GM12878 (cell line): ENCODE results near the gene ZNF92. TPM values are rescaled to one million over a fixed set of nuclear protein-coding genes. Genes with fewer than 3 reads are reported as not detected.
A peak's percentile ranks its signal among the peaks of the same experiment; 100 is the strongest.

Source experiments
- ATF7 ChIP-seq: fragments of 450-650 bp; IDR thresholded peaks from 2 replicates; pipeline ENCODE4 v1.6.1; 2016; ENCODE audit warnings: low read depth, mild to moderate bottlenecking
- CBX5 ChIP-seq: sonication (generic); IDR thresholded peaks from 2 replicates; pipeline ENCODE4 v1.6.1; 2016; ENCODE audit warnings: low read depth, moderate library complexity, mild to moderate bottlenecking, inconsistent platforms
- CREB1 ChIP-seq: IDR thresholded peaks from 2 replicates; pipeline ENCODE4 v1.6.1; 2012; ENCODE audit warnings: low read depth, mild to moderate bottlenecking, inconsistent platforms
- CREM ChIP-seq: IDR thresholded peaks from 2 replicates; pipeline ENCODE4 v1.6.1; 2014; ENCODE audit warnings: antibody characterized with exemption, low read depth
- GATAD2B ChIP-seq: fragments of 450-650 bp; conservative IDR thresholded peaks from 2 replicates; pipeline ENCODE4 v1.6.1; 2017; ENCODE audit warnings: low read depth, mild to moderate bottlenecking, moderate library complexity
- HCFC1 ChIP-seq: fragments of 150-350 bp; IDR thresholded peaks from 2 replicates; pipeline ENCODE4 v1.6.1; 2014; ENCODE audit warnings: low read length
- HDAC2 ChIP-seq: fragments of 200-600 bp; sonication (generic); IDR thresholded peaks from 2 replicates; pipeline ENCODE4 v1.6.1; 2017
- HDAC6 ChIP-seq: fragments of 200-600 bp; sonication (generic); IDR thresholded peaks from one replicate; pipeline ENCODE4 v1.8.0; 2017; ENCODE audit warnings: antibody characterized with exemption; ENCODE audit not compliant: unreplicated experiment
- JUNB ChIP-seq: IDR thresholded peaks from 2 replicates; pipeline ENCODE4 v1.6.1; 2016; ENCODE audit warnings: antibody characterized with exemption, mild to moderate bottlenecking
- MEF2A ChIP-seq: IDR thresholded peaks from 2 replicates; pipeline ENCODE4 v1.6.1; 2011; ENCODE audit warnings: low read depth, mild to moderate bottlenecking, low read length, moderate library complexity; ENCODE audit not compliant: insufficient read depth
- MXI1 ChIP-seq: fragments of 150-350 bp; IDR thresholded peaks from 2 replicates; pipeline ENCODE4 v1.6.1; 2011; ENCODE audit warnings: low read depth, mild to moderate bottlenecking, inconsistent platforms, low read length, improper control_type of control experiment
- NBN ChIP-seq: fragments of 450-650 bp; IDR thresholded peaks from 2 replicates; pipeline ENCODE4 v1.6.1; 2016
- NFYB ChIP-seq: IDR thresholded peaks from 2 replicates; pipeline ENCODE4 v1.6.1; 2011; ENCODE audit warnings: low read depth, mild to moderate bottlenecking, low read length, improper control_type of control experiment, moderate library complexity; ENCODE audit not compliant: insufficient read depth
- NR2F1 ChIP-seq: fragments of 450-650 bp; conservative IDR thresholded peaks from 2 replicates; pipeline ENCODE4 v1.6.1; 2017; ENCODE audit warnings: mild to moderate bottlenecking
- RCOR1 ChIP-seq: conservative IDR thresholded peaks from 2 replicates; pipeline ENCODE4 v1.6.1; 2012; ENCODE audit warnings: low read depth, low read length, improper control_type of control experiment
- RFX5 ChIP-seq: IDR thresholded peaks from 2 replicates; pipeline ENCODE4 v1.6.1; 2011; ENCODE audit warnings: low read depth, low read length, improper control_type of control experiment
- SIN3A ChIP-seq: IDR thresholded peaks from 2 replicates; pipeline ENCODE4 v1.6.1; 2012; ENCODE audit warnings: low read depth, low read length, improper control_type of control experiment
- SMARCA5 ChIP-seq: fragments of 450-650 bp; IDR thresholded peaks from 2 replicates; pipeline ENCODE4 v1.6.1; 2017; ENCODE audit warnings: mild to moderate bottlenecking
- SP1 ChIP-seq: IDR thresholded peaks from one replicate; pipeline ENCODE4 v1.6.1; 2011; ENCODE audit warnings: low read depth, low read length
- STAT3 ChIP-seq: IDR thresholded peaks from 2 replicates; pipeline ENCODE4 v1.6.1; 2011; ENCODE audit warnings: low read depth, low read length, improper control_type of control experiment
- SUPT20H ChIP-seq: IDR thresholded peaks from 2 replicates; pipeline ENCODE4 v1.6.1; 2011; ENCODE audit warnings: low read depth, mild to moderate bottlenecking, low read length, moderate library complexity, borderline replicate concordance; ENCODE audit not compliant: control insufficient read depth
- TAF1 ChIP-seq: IDR thresholded peaks from 2 replicates; pipeline ENCODE4 v1.6.1; 2011; ENCODE audit warnings: mild to moderate bottlenecking, low read depth, low read length, borderline replicate concordance
- TARDBP ChIP-seq: IDR thresholded peaks from 2 replicates; pipeline ENCODE4 v1.6.1; 2016; ENCODE audit warnings: borderline replicate concordance
- ZNF622 ChIP-seq: fragments of 450-650 bp; IDR thresholded peaks from 2 replicates; pipeline ENCODE4 v1.6.1; 2017; ENCODE audit warnings: mild to moderate bottlenecking, inconsistent platforms
- ZSCAN29 ChIP-seq: fragments of 450-650 bp; IDR thresholded peaks from 2 replicates; pipeline ENCODE4 v1.6.1; 2017; ENCODE audit warnings: mild to moderate bottlenecking, moderate library complexity
- polyA plus RNA-seq, 11 experiments: library from polyadenylated mRNA; depleted of rRNA in 4 of 11; unstranded in 6 of 11; stranded (reverse) in 5 of 11; fragments of >200 nt; fragmentation: Nextera tagmentation in 4 of 11; fragmentation: Illumina TruSeq in 1 of 11; extraction: Ambion mirVana in 4 of 11; extraction: Trizol in 1 of 11; gene quantifications; 1 replicate in 1 of 11; 2 replicates in 10 of 11; pipeline versions ENCODE4 v1.2.1 to v1.2.3, GENCODE V29; 2011 to 2016; ENCODE audit warnings: inconsistent platforms in 2 of 11, missing spikeins in 2 of 11, low read depth in 1 of 11
- total RNA-seq, 4 experiments: library from RNA; depleted of rRNA in 3 of 4; stranded (reverse); fragments of >200 nt in 3 of 4; fragmentation: Illumina TruSeq in 1 of 4; extraction: Trizol in 1 of 4; gene quantifications; 2 replicates each; pipeline versions ENCODE4 v1.2.1 to v1.2.3, GENCODE V29; 2013 to 2021
- TF ChIP-seq, protein P1 (sequence below): fragments of 450-650 bp; IDR thresholded peaks from 2 replicates; pipeline ENCODE4 v1.6.1; 2017; ENCODE audit warnings: antibody characterized with exemption, mild to moderate bottlenecking, moderate library complexity
- TF ChIP-seq, protein P2 (sequence below): fragments of 450-650 bp; IDR thresholded peaks from 2 replicates; pipeline ENCODE4 v1.6.1; 2017; ENCODE audit warnings: mild to moderate bottlenecking
- TF ChIP-seq, protein P3 (sequence below): fragments of 450-650 bp; IDR thresholded peaks from 2 replicates; pipeline ENCODE4 v1.6.1; 2016; ENCODE audit warnings: mild to moderate bottlenecking

Gene ZNF92
- total and polyA plus RNA-seq, 10 of the 15 experiments (the other 5 are each of a cell fraction or from before 2014, with no cell fraction given) = 6.7 to 27.6 (median 14.3) TPM

DNA sequence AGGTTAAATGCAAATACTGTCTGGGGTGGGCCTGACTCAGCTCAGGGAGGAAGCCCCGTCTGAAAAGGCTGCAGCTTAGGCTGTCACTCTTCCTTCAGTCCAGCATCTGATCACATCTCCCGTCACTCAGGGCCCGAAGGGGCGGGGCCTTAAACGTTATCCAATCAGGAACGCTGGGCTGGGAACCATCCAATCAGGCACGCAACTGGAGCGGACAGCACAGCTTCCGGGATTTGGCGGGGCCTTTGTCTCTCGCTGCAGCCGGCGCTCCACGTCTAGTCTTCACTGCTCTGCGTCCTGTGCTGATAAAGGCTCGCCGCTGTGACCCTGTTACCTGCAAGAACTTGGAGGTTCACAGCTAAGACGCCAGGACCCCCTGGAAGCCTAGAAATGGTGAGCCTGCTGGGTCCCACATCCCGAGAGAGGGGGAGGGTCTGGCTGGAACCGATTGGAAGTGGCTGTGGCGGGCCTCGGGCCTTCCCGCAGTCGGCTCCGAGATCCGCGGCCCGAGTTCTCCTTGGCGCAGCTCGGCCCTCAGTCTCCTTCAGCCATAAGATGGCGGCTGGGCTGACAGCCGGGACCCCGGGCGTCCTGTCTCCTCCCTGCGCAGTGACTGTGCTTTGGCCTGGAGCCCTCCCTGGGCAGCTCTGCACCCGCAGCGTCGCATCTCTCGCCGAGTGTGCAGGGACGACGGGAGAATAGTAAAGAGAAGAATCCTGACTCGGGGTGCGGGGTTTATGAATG is at the start of gene ZNF92 (continued):
- TF ChIP-seq, protein P1, sequence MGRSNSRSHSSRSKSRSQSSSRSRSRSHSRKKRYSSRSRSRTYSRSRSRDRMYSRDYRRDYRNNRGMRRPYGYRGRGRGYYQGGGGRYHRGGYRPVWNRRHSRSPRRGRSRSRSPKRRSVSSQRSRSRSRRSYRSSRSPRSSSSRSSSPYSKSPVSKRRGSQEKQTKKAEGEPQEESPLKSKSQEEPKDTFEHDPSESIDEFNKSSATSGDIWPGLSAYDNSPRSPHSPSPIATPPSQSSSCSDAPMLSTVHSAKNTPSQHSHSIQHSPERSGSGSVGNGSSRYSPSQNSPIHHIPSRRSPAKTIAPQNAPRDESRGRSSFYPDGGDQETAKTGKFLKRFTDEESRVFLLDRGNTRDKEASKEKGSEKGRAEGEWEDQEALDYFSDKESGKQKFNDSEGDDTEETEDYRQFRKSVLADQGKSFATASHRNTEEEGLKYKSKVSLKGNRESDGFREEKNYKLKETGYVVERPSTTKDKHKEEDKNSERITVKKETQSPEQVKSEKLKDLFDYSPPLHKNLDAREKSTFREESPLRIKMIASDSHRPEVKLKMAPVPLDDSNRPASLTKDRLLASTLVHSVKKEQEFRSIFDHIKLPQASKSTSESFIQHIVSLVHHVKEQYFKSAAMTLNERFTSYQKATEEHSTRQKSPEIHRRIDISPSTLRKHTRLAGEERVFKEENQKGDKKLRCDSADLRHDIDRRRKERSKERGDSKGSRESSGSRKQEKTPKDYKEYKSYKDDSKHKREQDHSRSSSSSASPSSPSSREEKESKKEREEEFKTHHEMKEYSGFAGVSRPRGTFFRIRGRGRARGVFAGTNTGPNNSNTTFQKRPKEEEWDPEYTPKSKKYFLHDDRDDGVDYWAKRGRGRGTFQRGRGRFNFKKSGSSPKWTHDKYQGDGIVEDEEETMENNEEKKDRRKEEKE = no peak
- TF ChIP-seq CREM (peak; percentile 60; the same call in 1 of the 2 replicates), MXI1 (peak; percentile 91), HDAC6 (peak; percentile 62), SIN3A (peak; percentile 93), SP1 (peak; percentile 96), CREB1 (peak; percentile 70; the same call in 1 of the 2 replicates), RFX5 (peak; percentile 81), HDAC2 (no peak), HCFC1 (peak; percentile 47), NR2F1 (peak; percentile 38; the same call in 1 of the 2 replicates), SMARCA5 (0 out of 2 replicates have a peak, but pooled peaks have one; percentile 30), ZSCAN29 (no peak), ZNF622 (no peak), MEF2A (no peak), RCOR1 (no peak), NFYB (peak; percentile 99), SUPT20H (no peak), TAF1 (peak; percentile 95), STAT3 (no peak), NBN (peak; percentile 79), ATF7 (no peak), TARDBP (0 out of 2 replicates have a peak, but pooled peaks have one; percentile 17), CBX5 (no peak), GATAD2B (peak; percentile 81), JUNB (no peak)
- TF ChIP-seq, protein P2, sequence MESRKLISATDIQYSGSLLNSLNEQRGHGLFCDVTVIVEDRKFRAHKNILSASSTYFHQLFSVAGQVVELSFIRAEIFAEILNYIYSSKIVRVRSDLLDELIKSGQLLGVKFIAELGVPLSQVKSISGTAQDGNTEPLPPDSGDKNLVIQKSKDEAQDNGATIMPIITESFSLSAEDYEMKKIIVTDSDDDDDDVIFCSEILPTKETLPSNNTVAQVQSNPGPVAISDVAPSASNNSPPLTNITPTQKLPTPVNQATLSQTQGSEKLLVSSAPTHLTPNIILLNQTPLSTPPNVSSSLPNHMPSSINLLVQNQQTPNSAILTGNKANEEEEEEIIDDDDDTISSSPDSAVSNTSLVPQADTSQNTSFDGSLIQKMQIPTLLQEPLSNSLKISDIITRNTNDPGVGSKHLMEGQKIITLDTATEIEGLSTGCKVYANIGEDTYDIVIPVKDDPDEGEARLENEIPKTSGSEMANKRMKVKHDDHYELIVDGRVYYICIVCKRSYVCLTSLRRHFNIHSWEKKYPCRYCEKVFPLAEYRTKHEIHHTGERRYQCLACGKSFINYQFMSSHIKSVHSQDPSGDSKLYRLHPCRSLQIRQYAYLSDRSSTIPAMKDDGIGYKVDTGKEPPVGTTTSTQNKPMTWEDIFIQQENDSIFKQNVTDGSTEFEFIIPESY = no peak
- TF ChIP-seq, protein P3, sequence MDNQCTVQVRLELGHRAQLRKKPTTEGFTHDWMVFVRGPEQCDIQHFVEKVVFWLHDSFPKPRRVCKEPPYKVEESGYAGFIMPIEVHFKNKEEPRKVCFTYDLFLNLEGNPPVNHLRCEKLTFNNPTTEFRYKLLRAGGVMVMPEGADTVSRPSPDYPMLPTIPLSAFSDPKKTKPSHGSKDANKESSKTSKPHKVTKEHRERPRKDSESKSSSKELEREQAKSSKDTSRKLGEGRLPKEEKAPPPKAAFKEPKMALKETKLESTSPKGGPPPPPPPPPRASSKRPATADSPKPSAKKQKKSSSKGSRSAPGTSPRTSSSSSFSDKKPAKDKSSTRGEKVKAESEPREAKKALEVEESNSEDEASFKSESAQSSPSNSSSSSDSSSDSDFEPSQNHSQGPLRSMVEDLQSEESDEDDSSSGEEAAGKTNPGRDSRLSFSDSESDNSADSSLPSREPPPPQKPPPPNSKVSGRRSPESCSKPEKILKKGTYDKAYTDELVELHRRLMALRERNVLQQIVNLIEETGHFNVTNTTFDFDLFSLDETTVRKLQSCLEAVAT = peak; percentile 34; the same call in 1 of the 2 replicates
